Measurements from ENCODE around the gene PARD3.

The PARD3 gene

DNA sequence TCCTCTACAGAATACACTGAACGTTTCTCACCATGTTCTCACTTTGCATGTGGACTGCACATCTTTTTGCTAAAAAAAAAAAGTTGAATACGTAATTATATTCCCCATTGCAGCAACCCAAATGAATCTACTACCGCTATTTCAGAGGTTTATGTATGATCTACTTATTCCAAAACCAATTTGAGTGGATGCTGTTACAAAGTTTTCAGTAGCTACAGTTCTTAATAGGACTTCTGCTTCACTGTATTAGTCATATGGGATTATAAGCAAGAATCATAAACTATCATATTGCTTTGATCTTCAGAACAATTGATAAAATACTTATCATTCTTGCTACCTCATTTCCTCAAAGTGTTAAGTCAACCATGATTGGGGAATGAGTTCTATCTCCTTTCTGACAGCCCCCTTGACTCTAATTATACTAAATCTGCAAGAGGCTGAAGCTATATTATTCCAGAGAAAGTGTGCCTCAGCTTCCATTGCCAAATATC, 257.0 kb downstream of the PARD3 start:
- no peak for DNase-seq

DNA sequence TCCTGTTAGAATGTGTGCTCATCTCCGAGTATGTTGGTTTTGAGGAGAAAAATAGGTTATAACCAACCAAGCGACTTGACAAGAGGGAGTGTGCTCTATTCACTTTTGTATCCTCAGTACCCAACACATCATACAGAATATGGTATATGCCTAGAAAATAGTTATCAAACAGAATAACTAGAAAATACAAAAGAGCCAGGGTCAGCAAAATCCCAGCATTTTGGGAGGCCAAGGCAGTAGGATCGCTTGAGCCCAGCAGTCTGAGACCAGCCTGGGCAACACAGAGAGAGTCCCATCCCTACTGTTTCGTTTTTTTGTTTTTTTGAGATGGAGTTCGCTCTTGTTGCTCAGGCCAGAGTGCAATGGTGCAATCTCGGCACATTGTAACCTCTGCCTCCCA, 257.9 kb downstream of the PARD3 start:
- no peak for DNase-seq

DNA sequence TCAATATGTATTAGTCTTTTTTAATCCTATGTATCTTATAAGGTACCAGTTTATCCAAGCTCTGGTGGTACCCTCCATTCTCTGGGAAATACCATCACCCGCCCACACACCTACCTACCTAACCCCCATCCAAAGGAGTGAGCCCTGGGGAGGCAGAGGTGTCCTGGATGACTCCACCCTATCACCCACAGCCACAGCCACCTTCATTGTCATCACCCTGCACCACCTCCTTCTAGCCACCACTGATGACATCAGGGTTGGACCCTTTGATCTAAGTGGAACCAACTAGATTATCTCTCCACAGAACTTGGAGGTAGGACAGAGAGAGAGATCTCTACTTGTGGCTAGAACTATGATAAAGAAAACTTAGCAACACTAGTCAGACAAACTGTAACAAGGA, 259.4 kb downstream of the PARD3 start:
- no peak for DNase-seq

DNA sequence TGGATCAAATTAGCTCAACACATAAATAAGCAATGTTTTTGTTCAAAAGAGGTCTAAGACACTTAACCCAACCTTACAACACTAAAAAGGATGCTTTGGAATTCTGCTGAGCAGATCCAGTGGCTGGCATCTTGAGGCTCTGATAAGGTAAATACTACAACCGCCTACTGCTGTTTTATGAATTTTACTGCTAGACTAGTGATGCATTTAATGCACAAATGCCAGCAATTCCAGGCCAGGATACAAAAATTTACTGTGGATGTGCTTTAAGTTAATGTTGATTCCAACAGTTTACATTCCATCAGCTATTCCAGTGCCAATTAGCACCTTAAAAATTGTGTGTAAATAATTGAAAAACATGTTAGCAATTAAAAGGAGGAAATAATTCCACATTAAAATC, 261.3 kb downstream of the PARD3 start:
- DNase-seq: no peak

DNA sequence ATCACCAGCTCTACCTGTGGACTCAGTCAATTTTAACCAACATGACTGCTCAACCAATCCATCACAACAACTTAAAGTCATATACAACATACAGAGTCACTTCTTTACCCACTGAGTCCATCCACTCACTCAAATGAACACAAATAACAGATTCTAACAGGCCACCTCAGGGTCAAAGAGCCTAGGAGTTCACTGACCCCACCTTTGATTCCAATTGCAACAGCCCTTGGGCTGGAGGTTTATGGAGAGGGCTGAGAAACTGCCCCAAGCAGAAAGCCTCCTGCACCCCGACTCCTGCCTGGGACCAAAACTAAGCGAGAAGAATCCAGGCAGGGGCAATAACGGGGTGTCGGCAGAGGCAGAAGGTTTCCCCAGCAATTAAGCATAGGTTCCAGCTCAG, 263.8 kb downstream of the PARD3 start:
- no peak for DNase-seq

DNA sequence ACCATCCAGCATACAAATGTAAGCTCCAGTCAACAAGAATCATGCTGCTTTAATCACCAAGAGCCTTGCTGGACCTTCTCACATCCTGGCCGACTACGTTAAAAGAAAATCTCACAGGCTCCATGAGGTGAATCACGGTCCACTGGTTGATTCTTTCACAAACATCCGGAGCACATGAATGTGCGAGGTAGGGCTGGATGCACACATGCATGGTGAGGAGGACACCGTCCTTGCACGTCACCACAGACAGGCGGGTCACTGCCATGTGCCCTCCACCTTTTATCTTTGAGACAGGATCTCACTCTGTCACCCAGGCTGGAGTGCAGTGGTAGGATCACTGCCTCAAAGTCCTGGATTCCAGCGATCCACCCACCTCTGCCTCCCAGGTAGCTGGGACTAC, 265.1 kb downstream of the PARD3 start:
- DNase-seq: no peak

DNA sequence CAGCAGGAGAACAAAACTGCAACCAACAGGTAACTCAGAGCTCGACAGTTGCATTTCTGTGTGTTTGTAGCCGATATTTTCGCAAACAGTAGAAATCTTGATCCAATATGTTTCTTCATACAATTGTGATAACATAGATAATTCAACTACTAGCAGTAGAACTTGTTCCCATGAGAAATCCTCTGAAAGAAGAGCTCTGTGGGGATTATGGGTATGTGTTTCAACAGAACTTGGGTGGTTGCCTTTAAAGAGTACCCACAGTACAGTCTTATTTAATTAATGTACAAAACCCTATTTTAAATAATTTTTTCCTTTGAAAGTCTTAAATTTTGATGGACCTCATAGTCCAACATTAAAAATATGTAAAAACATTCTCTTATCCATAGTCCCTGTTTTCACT, 266.1 kb downstream of the PARD3 start:
- DNase-seq: no peak

DNA sequence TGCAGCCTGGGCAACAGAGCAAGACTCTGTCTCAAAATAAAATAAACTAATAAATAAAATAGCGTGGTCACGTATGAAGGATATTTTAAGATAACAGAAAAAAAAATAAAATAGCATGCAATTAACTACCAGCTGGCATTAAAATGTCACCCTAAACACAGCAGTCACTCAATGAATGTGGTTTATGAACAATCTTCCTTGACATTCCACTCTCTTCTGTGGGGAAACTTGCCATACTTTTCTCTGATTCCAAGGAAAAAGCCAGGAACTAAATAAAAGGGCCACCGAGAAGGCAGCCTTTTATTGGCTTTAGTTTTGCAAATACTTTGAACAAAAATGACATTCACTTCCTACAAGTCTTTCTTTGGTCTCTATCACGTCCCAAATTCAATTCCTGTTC, 266.6 kb downstream of the PARD3 start:
- DNase-seq: no peak

DNA sequence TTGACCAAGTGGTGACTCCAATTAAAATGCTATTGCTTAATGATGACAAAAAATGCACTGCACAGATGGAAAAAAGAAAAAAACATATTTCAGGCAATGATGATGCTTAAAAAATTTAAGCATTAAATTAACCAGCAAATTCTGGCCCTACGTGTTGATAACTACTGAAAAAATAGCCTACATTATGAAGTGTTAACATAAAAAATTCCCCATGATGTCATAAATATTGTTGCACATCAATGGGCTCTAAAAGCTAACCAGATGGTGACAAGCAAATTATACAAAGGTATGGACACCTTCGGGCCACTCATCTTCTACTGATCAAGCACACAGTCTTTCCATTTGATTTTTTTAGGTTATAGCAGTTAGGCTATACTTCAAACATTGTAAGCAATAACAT, 267.4 kb downstream of the PARD3 start:
- DNase-seq: no peak

DNA sequence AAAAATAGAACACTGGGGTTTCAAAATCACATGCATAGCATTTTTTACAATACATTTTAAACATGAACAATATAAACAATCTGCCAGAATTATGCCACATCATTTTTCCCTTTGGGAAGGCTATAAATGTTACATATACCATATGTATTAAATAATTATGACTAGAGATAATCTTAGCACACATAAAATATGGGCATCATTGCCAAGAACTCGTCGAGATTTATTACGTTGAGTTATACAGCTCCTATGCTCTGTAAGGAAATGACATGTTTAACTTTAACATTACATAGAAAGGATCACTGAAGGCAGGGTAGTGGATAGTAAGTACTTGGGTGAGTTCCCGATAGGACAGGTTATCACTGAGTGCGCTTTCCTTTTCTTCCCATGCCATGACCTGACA, 267.8 kb downstream of the PARD3 start:
- no peak for DNase-seq

DNA sequence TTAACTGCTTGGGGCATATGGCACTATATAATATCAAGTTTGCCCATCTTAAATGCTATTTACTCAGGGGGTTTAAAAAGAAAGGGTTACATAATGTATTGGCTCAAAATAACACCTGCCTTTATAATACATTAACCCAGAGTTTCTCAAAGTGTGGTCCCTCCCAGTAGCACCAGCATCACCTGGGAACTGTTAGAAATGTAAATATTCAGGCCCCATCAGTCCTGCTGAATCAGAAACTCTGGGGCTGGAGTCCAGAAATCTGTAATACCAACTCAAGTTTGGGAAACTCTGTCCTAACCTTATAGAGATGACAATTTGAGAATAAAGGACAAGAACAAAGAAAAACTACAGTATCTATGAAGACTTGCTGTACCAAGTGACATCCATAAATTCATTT, 270.7 kb downstream of the PARD3 start:
- DNase-seq: no peak

DNA sequence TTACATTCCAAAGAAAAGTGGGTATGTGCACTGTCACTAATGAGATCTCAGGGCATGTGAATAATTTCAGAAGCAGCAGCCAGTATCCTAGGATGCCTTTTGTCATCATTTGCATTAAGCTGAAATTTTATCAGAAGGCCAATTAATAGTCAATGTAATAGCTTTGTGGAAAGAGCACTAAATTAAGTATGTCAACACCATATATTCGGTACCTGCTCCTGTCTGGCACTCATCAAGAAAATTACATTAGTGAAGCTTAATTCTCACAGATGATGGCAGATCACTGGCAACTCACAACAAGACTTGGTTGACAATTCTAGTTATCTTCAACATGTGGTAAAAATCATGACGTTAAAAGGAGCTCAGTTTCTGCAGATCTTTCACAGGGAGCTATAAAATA, 271.4 kb downstream of the PARD3 start:
- no peak for DNase-seq

DNA sequence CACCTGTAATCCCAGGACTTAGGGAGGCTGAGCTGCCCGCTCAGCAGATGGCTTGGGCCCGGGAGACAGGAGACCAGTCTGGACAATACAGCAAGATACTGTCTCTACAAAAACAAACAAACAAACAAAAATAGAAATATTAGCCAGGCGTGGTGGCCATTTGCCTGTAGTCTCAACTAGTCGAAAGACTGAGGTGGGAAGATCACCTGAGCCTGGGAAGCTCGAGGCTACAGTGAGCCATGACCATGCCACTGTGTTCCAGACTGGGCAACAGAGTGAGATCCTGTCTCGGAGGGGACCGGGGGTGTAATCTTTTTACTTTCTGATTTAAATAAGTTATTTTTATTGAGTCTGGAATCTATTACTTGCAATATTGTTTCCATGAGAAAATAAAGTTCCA, 274.6 kb downstream of the PARD3 start:
- DNase-seq: no peak

DNA sequence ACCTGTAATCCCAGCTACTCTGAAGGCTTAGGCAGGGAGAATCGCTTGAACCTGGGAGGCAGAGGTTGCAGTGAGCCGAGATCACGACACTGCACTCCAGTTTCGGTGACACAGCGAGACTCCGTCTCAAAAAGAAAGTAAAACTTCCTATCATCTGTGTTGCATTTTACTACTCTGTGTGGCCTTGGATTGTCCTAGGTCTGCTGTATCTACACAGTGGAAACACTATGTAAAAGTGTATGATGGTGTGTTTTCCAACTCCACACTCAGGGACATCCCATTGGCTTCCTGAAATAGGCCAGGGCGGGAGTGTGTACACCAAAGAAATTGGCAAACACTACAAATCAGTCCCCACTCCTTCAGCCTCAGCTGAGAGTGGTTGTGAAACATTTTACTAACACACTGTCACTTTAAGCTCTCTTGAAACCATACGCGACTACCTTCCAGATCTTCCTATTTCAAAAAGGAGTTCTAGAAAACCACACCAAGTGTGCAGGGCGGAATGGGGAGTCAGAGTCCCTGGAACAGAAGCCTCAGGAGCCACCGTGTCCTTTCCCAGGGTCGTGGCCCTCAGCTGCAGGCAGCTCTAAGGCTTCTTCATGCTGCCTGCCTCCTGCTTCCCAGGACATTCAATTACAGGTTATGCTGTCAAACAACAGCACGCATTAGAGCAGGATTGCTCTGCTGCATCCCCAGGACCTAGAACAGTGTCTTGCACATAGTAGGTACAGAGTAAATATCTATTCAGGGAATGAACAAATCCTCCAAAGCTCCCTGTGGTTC, 275.4 kb downstream of the PARD3 start:
- no peak for DNase-seq

DNA sequence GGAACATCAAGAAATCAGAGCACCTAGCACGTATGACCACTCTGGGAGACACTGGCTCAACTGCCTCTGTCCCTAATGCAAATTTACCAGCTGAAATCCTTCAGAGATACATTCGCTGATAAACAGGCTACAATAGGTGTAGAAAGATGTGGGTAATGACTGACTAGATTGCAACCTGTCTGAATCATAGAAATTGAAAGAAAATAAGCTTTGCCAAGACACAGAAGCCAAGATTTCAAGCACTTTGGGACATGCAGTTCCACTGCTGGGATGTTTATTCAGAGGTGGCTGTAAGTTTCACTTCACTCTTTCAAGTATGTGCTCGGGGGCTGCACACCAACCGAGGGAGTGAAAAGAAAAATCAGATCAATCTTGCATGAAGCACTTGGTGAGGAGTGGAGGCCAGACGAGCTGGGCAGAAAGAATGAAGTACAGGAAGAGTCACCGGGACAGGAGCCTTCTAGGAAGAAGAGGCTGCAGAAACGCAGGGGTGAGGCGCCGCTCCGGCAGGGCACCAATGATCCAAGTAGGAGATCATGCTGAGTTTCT, 276.7 kb downstream of the PARD3 start:
- no peak for DNase-seq

DNA sequence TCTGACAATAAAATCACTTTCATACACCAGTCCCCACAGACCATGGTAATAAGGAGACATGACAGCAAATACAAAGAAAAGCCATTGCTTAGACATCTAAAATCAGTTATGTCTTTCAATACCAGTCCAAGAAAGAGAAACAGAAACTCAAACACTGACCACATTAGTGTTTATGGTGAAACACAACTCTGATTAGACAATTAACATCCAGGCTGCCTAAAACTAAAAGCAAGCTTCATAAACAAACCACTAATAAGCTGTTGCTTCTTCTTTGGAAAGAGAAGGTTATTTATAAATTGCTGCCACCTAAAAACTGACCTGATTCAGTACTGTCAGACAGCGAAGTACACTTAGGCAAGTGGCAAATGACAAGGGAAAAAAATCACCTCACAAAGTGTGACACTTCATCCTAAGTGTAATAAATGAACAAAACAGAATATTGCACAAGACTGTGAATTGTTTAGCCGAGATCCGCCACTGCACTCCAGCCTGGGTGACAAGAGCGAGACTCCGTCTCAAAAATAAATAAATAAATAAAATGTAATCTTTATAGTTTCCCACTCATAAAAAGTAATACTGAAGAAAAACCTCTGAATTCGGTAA, 277.4 kb downstream of the PARD3 start:
- no peak for DNase-seq

DNA sequence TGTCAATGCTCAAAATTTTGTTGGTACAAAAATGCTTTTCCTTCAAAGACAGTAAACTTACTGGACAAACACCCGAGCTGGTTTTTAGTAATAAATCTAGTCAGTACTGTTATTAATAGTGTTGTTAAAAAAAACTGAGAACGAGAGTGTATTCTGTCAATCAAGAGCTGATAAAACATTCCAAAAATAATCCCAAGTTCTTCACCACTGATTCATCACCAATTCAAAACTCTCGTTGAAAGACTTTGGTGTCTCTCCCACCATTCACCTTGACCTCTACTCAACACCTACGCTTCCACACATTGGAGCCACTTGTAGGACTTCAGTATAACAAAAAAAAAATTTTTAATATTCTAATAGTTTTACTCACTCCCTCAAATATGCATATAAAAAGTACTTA, 279.2 kb downstream of the PARD3 start:
- DNase-seq: no peak

DNA sequence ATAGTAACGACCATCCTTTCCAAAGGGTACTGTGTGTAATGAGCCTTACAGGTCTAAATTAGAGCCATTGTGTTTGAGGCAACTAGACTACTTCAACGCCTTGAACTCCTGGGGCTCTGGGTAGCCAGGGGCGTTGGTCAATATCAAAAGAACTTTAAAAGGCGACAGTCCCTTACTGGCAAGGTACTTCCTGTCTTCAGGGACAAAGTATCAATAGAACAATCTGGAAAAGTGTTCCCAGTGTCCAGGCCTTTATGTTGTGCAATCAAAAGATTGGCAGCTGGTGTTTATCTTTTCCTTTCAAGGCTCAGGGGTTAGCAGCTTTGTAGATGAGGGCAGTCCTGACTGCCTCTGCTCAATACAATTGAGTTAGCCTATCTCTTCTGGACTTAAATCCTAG, 284.3 kb downstream of the PARD3 start:
- no peak for DNase-seq

DNA sequence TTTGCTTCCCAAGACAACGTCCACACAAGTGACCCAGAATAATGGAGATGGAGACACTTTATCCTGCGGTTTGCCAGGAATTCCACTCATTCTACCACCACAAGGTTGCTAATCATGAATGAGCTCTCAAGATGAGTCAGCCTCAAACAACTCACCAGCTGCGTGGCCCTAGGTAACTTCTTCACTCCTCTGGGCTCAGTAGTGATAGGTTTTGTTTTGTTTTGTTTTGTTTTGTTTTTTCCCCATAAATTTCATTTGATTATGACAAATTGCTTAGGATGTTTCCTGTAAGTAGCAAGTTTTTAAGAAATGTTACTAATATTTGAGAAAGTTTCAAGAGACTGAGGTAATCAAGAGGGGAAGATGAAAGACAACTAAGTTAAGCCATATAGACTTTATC, 286.8 kb downstream of the PARD3 start:
- DNase-seq: no peak

DNA sequence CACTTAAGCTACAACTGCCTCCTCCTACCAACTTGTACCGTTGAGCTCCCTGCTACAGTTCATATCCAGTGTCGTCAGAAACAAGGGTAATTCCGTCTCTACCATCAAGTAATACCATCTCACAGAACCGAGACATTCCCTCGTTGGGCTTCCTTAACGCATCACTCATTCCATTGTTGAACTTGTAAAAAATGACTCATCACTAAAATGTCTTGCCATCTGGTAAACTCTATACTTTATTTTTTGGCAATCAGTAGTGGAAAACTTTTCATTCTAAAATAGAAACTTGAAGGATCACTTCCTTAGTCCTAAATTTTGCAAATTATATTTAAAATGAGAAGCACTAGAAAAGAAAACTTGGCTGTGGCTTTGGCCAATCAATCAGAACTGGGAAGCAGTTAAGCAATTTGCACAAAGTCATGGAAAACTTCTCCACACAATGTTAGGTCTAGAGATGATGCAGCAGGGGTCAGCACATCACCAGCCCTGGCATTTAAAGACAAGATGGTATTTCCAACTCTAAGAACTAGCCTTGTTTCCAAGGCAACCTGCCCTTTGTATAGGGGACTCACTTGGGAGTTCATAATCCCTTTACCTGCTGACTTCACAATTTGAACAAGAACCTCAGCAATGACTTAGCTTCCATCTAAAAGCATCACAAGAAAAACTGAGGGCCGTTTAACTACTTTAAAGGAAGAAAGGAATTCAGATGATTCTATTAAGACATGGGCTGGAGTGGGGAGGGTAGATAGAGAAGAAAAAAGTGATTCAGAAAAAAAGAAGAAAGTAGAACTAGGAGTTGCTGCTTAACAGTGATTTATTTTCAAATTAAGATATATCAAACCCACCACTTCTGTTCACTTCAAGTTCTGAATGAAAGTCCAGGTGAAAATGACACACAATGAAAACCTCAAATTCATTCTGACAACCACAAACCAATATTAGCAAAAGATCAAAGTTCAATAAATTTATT, 288.1 kb downstream of the PARD3 start:
- DNase-seq: no peak

DNA sequence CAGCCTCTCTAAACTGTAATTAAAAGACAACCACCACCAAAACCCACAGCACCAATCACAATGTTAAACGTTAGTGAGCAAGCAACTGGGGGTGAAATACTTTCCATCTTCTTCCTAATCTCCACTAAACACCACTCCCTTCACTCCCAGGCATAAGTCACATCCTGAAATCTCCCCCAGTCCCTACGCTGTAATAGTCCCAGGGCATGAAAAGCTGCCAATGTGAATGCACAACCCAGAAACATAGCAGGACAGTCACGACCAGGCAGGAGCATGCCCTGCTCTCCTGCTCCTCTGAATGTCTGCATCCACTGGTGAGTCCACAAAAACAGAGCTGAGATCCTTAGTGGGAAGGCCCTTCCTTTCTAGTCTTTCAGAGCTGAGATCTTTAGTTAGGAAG, 288.9 kb downstream of the PARD3 start:
- DNase-seq: no peak

DNA sequence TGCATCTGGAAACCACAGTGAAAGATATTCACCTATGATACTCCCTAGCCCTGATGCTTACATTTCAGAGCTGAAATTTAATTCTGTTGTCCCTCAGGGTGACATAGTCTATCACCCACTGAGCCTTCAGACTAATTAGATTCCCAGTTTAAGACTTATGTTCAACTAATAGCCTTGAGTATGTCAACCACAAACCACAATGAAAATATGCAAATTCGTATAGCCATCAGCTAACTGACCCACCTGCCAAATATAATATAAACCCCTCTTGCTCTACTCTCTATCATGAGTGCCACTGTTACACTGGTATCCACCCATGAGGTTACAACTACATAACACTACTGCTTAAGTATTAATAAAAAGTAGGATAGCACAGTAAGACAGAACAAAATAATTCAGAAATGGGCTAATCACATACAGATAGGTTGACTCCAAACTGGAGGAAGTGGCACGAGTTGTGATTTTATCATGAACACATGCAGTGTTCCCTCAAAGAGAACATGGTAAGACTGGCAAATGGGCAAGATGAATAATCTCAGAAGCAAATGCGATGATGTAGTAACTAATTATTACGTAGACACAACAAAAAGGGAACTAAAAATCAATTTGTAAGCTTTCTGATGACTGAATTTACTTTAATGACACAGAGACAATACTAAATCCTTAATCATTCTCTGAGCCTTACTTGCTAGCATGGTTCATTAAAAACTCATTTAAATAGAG, 290.6 kb downstream of the PARD3 start:
- no peak for DNase-seq

Measured in NCI-H1436 (cell line).